ENCODE results near the gene SCIMP. TPM values are rescaled to one million over a fixed set of nuclear protein-coding genes. Genes with fewer than 3 reads are reported as not detected.

SCIMP gene
- total RNA-seq, 1 experiment from 2014 or later, result not detected

DNA sequence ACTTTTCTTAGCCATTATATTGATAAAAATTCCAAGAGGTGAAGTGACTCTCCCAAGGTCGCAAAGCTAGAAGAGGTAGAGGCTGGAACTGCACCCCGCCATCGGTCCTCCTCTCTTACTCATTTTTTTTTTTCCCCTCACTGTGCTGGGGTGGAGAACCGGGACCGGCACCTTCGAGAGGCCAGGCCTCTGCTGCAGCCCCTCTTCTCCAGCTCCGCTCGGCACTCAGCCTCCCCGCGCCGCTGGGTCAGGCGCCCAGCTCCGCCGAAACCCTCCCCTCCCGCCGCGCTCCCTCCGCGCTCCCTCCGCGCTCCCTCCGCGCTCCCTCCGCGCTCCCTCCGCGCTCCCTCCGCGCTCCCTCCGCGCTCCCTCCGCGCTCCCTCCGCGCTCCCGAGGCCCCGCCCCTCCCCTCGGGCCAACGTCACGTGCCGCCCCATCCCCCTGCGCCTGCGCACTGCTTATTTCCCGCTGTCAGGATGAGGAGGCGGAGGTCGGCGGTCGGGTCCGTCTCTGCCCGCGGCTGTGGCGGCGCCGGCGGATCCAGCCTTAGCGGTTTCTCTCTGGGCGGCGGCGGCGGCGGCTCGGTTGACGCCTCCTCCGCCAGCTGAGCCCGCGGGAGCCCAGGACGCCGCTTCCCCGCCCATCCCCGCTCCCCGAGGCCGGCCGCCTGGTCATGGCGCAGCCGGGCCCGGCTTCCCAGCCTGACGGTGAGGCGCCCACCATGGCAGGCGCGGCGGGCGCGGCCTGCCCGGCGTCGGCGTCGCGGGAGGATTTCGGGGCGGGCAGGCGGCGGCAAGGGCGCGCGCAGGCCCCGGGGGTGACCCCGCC is 47.4 kb upstream of the SCIMP start, which contains the start of gene RABEP1:
Gene RABEP1 (plus strand): TSS at position 471 of the 828 bp plus-strand sequence. CDS start 203 bp downstream, at position 674.
- TF ChIP-seq, protein P1, sequence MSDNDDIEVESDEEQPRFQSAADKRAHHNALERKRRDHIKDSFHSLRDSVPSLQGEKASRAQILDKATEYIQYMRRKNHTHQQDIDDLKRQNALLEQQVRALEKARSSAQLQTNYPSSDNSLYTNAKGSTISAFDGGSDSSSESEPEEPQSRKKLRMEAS (IDR thresholded peaks at IDR 0.05), result peak; percentile 74
- TF ChIP-seq ELF1 (IDR thresholded peaks at IDR 0.05; ENCODE audit: borderline replicate concordance, low read depth) (no peak), CEBPB (IDR thresholded peaks at IDR 0.05; ENCODE audit: low read depth) (no peak), SP1 (IDR thresholded peaks at IDR 0.05; ENCODE audit: low read depth) (peak; percentile 43), POLR2A (IDR thresholded peaks at IDR 0.05; ENCODE audit: borderline replicate concordance, extremely low read depth, insufficient read depth, insufficient read length) (peak; percentile 26), POLR2AphosphoS5 (IDR thresholded peaks at IDR 0.05; ENCODE audit: low read depth, low read length) (peak; percentile 78), EZH2phosphoT487 (IDR thresholded peaks at IDR 0.05; ENCODE audit: borderline replicate concordance) (no peak), CBX3 (IDR thresholded peaks at IDR 0.05; ENCODE audit: low read depth) (peak; percentile 78; the same call in 1 of the 2 replicates), SIN3A (IDR thresholded peaks at IDR 0.05; ENCODE audit: low read depth) (peak; percentile 75; the same call in 1 of the 2 replicates), ZNF274 (IDR thresholded peaks at IDR 0.05; ENCODE audit: low read depth, low read length) (no peak), JUND (IDR thresholded peaks at IDR 0.05) (no peak), SRF (IDR thresholded peaks at IDR 0.05; ENCODE audit: low read depth) (no peak), ZFX (IDR thresholded peaks at IDR 0.05) (peak; percentile 68), RAD21 (IDR thresholded peaks at IDR 0.05; ENCODE audit: low read depth) (no peak), EGR1 (IDR thresholded peaks at IDR 0.05; ENCODE audit: low read depth) (peak; percentile 73), TCF7L2 (IDR thresholded peaks at IDR 0.05; ENCODE audit: borderline replicate concordance, extremely low read depth, insufficient read depth, insufficient read length) (no peak)
- TF ChIP-seq, protein P2, sequence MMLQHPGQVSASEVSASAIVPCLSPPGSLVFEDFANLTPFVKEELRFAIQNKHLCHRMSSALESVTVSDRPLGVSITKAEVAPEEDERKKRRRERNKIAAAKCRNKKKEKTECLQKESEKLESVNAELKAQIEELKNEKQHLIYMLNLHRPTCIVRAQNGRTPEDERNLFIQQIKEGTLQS (IDR thresholded peaks at IDR 0.05), result no peak
- TF ChIP-seq, protein P3, sequence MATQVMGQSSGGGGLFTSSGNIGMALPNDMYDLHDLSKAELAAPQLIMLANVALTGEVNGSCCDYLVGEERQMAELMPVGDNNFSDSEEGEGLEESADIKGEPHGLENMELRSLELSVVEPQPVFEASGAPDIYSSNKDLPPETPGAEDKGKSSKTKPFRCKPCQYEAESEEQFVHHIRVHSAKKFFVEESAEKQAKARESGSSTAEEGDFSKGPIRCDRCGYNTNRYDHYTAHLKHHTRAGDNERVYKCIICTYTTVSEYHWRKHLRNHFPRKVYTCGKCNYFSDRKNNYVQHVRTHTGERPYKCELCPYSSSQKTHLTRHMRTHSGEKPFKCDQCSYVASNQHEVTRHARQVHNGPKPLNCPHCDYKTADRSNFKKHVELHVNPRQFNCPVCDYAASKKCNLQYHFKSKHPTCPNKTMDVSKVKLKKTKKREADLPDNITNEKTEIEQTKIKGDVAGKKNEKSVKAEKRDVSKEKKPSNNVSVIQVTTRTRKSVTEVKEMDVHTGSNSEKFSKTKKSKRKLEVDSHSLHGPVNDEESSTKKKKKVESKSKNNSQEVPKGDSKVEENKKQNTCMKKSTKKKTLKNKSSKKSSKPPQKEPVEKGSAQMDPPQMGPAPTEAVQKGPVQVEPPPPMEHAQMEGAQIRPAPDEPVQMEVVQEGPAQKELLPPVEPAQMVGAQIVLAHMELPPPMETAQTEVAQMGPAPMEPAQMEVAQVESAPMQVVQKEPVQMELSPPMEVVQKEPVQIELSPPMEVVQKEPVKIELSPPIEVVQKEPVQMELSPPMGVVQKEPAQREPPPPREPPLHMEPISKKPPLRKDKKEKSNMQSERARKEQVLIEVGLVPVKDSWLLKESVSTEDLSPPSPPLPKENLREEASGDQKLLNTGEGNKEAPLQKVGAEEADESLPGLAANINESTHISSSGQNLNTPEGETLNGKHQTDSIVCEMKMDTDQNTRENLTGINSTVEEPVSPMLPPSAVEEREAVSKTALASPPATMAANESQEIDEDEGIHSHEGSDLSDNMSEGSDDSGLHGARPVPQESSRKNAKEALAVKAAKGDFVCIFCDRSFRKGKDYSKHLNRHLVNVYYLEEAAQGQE (IDR thresholded peaks at IDR 0.05; ENCODE audit: low read depth), result no peak
- TF ChIP-seq, protein P4, sequence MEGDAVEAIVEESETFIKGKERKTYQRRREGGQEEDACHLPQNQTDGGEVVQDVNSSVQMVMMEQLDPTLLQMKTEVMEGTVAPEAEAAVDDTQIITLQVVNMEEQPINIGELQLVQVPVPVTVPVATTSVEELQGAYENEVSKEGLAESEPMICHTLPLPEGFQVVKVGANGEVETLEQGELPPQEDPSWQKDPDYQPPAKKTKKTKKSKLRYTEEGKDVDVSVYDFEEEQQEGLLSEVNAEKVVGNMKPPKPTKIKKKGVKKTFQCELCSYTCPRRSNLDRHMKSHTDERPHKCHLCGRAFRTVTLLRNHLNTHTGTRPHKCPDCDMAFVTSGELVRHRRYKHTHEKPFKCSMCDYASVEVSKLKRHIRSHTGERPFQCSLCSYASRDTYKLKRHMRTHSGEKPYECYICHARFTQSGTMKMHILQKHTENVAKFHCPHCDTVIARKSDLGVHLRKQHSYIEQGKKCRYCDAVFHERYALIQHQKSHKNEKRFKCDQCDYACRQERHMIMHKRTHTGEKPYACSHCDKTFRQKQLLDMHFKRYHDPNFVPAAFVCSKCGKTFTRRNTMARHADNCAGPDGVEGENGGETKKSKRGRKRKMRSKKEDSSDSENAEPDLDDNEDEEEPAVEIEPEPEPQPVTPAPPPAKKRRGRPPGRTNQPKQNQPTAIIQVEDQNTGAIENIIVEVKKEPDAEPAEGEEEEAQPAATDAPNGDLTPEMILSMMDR (IDR thresholded peaks at IDR 0.05 in 2 of 3, conservative IDR thresholded peaks at IDR 0.05 in 1 of 3; ENCODE audit: borderline replicate concordance in 1 of 3, insufficient read depth in 1 of 3, low read depth in 2 of 3, low read length in 2 of 3), result peak in 2 of 3 experiments; percentile 29 to 31; a peak in 3 of 6 replicates
- intact Hi-C loops (cut with micrococcal nuclease), result no loop called here
- ChIA-PET RAD21 (ENCODE audit: low non-redundant PET in 1 of 2, low total read pairs in 2 of 2, uncharacterized antibody in 2 of 2, unreplicated experiment in 2 of 2) (no interaction called here), POLR2A (interaction anchor here (1.0 kb wide), 1 partner anchor 10 kb away, joined by 4 read pairs; no protein-coding TSS in a partner anchor), CTCF (interaction anchor here (0.6 kb wide), 1 partner anchor 154 kb away, joined by 3 read pairs; no protein-coding TSS in a partner anchor)
- Histone ChIP-seq H3K4me3 (replicated peaks in 1 of 2; ENCODE audit: low read depth in 1 of 2, low read length in 2 of 2) (peak within 1 kb of the TSS; percentile 57 to 77), H3K4me1 (ENCODE audit: control insufficient read depth in 1 of 2, insufficient read depth in 2 of 2, low read length in 2 of 2) (peaks cover 12 to 21% of the 10 kb centered on the region in 2 experiments), H3K9ac (ENCODE audit: low read length) (peak within 1 kb of the TSS; percentile 75), H3K27ac (ENCODE audit: low read depth, low read length) (peak within 1 kb of the TSS; percentile 59), H3K9me3 (ENCODE audit: control insufficient read depth in 1 of 2, insufficient read depth in 1 of 2, low read depth in 1 of 2, low read length in 2 of 2) (no peaks in the 10 kb centered on the region), H2AFZ (ENCODE audit: low read depth, low read length, poor library complexity, severe bottlenecking) (peak within 1 kb of the TSS; percentile 0), H3K36me3 (ENCODE audit: control insufficient read depth in 1 of 2, insufficient read depth in 2 of 2, low read length in 2 of 2) (0 out of 4 replicates have a peak, but pooled peaks cover 3% of the 10 kb centered on the region in 2 experiments), H3K4me2 (ENCODE audit: low read length) (peak within 1 kb of the TSS; percentile 91), H3K27me3 (ENCODE audit: insufficient read depth, low read length) (no peaks in the 10 kb centered on the region), H3K9me2 (ENCODE audit: insufficient read depth) (no peaks in the 10 kb centered on the region), H4K20me1 (ENCODE audit: insufficient read depth) (peaks cover 4% of the 10 kb centered on the region; the same call in 1 of the 2 replicates), H3K79me2 (ENCODE audit: insufficient read depth, low read length) (peaks cover 45% of the 10 kb centered on the region)
- BruUV-seq (replicated peaks), result no TSS peak
- ATAC-seq (peak; percentile 84), DNase-seq (ENCODE audit: low read depth, low spot score) (peak; percentile 64)

Measured in HCT116 (cell line).